Fibroblast of the aortic adventitia (primary cell): Measurements from ENCODE around the gene SF3A2. TPM values are rescaled to one million over a fixed set of nuclear protein-coding genes. Genes with fewer than 3 reads are reported as not detected.

ENCODE experiments used
- DNase-seq: peaks from one replicate; pipeline ENCODE4 v3.0.0-alpha.2; 2010; ENCODE audit warnings: low read depth
- H3K4me3 ChIP-seq: 2 replicates; pipeline ENCODE4 v1.5.1; 2011; ENCODE audit warnings: low read depth, mild to moderate bottlenecking, control low read depth, low read length, moderate library complexity
- CTCF ChIP-seq: IDR thresholded peaks from 2 replicates; pipeline ENCODE4 v1.5.1; 2011; ENCODE audit warnings: mild to moderate bottlenecking, low read length, control low read depth, inconsistent platforms; ENCODE audit not compliant: insufficient read depth
- total RNA-seq: library from RNA; depleted of rRNA; stranded (reverse); fragments of >200 nt; gene quantifications from 2 replicates; pipeline ENCODE4 v1.2.3, GENCODE V29; 2012; ENCODE audit warnings: low replicate concordance

The SF3A2 gene
- total RNA-seq, 1 donor = 29.6 TPM

- peak overlapping the region; percentile 69 for H3K4me3 ChIP-seq
- DNase-seq = peak; percentile 39
- TF ChIP-seq CTCF = no peak
Observed at GRCh38 chr19:2239771-2240770, 3.4 kb downstream of the SF3A2 start.

DNA sequence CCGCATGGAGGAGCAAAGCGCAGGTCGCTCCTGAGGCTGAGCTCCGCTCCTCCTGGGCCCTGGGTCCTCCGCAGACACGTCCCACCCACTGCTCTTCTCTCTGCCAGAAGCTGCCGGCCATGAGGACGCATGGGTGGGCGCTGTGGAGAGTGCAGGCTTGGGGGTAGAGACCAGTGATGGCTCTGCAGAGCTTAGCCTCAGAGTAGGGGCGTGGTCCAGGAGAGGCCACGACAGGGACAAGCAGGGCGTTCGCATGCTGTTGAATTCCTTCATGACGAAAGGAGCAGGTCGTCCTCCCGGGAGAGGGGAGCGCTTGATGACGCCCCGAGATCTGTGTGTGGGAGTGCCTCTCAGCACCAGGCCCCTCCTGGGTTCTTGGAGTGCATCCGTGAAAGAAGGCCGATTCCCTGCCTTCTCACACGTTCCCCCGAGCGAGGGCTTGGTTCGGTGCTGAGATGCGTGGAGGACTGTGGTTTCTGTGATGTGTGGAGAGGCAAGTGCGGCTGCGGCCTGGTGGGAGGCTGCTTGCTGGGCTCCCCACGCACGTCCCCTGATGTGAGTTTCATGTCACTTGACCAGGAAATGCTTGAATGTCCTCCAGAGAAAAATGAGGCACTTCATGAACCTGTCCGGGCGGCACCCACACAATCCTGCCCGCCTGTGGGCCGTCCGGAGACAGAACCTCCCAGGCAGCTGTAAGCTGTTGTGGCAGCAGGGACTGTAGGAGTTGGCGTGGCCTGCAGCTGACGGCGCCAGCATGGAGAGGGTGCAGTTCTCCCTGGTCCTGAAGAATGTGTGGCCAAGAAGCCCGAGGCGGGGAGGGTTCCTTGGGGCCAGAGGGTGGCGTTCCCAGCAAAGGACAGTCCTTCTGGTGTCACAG, 4.5 kb downstream of the SF3A2 start:
- TF ChIP-seq CTCF = no peak
- DNase-seq = no peak
- H3K4me3 ChIP-seq = peak overlapping the region; percentile 69

- no peak for TF ChIP-seq CTCF
- DNase-seq = no peak
- no peak overlapping the region for H3K4me3 ChIP-seq
Observed at GRCh38 chr19:2242092-2242537, 5.5 kb downstream of the SF3A2 start.

- no peak overlapping the region for H3K4me3 ChIP-seq
- no peak for TF ChIP-seq CTCF
- no peak for DNase-seq
Observed at GRCh38 chr19:2242816-2243215, 6.2 kb downstream of the SF3A2 start.

- no peak for TF ChIP-seq CTCF
- DNase-seq = no peak
- H3K4me3 ChIP-seq = no peak overlapping the region
Observed at GRCh38 chr19:2243274-2244124, 6.9 kb downstream of the SF3A2 start.

GRCh38 chr19:2244125-2244411, 7.4 kb downstream of the SF3A2 start:
- DNase-seq = no peak
- TF ChIP-seq CTCF = no peak
- H3K4me3 ChIP-seq = no peak overlapping the region
